GM12878 (cell line): Measurements from ENCODE around the gene COX18. TPM values are rescaled to one million over a fixed set of nuclear protein-coding genes. Genes with fewer than 3 reads are reported as not detected.

ENCODE experiments used
- ATAC-seq: fragments of 200-7000 bp; cut with Tn5 transposase; 3 replicates; pipeline ENCODE4 v1.9.1; 2020; ENCODE audit warnings: mild to moderate bottlenecking, moderate library complexity
- BruUV-seq: library from RNA; stranded (reverse); fragments of 400-500 nt; replicated peaks from 2 replicates; lab custom pipeline; 2021; lab: Mats Ljungman, UMichigan
- CTCF ChIA-PET: fragments of 300-600 bp; sonication (Branson Sonifier 250); formaldehyde crosslinking; extraction: SDS; loops from one replicate; lab custom pipeline; 2021; ENCODE audit warnings: inconsistent platforms; lab: Yijun Ruan, JAX
- POLR2A ChIA-PET: fragments of 350-600 bp; formaldehyde crosslinking; extraction: SDS; loops from one replicate; lab custom pipeline; 2021; ENCODE audit warnings: inconsistent platforms; lab: Charles Lee
- RAD21 ChIA-PET: fragments of 300-600 bp; sonication (Branson Sonifier 250); formaldehyde crosslinking; loops from one replicate; lab custom pipeline; 2023; ENCODE audit warnings: antibody characterized with exemption; ENCODE audit not compliant: unreplicated experiment; lab: Charles Lee
- SMC1A ChIA-PET: fragments of 300-600 bp; sonication (Branson Sonifier 250); formaldehyde crosslinking; loops from one replicate; lab custom pipeline; 2023; ENCODE audit not compliant: unreplicated experiment, uncharacterized antibody; lab: Charles Lee
- DNase-seq: peaks from one replicate; pipeline ENCODE4 v3.0.0-alpha.2; 2011; ENCODE audit warnings: low read depth, low spot score
- FAIRE-seq: peaks from 3 replicates; lab custom pipeline; 2011; peaks lifted over from hg19 to GRCh38; lab: Jason Lieb, UNC
- H2AFZ ChIP-seq: 2 replicates; pipeline ENCODE4 v1.6.0; 2011; ENCODE audit warnings: low read depth, low read length, control low read depth; ENCODE audit not compliant: control insufficient read depth
- H3K27ac ChIP-seq: 2 replicates; pipeline ENCODE4 v1.5.1; 2011; ENCODE audit warnings: control low read depth; ENCODE audit not compliant: control insufficient read depth, insufficient read depth
- H3K27me3 ChIP-seq, 2 experiments: replicated peaks in 1 of 2; 2 replicates each; pipeline versions ENCODE4 v1.6.0 to v1.6.1; 2011; ENCODE audit warnings: low read length in 1 of 2; ENCODE audit not compliant: control insufficient read depth in 2 of 2, insufficient read depth in 2 of 2
- H3K36me3 ChIP-seq, 2 experiments: 2 replicates each; pipeline ENCODE4 v1.5.1; 2011; ENCODE audit warnings: low read length in 1 of 2; ENCODE audit not compliant: control insufficient read depth in 2 of 2, insufficient read depth in 2 of 2
- H3K4me1 ChIP-seq: 2 replicates; pipeline ENCODE4 v1.6.1; 2011; ENCODE audit warnings: mild to moderate bottlenecking, low read length, moderate library complexity, mixed read lengths; ENCODE audit not compliant: control insufficient read depth, insufficient read depth
- H3K4me2 ChIP-seq: 2 replicates; pipeline ENCODE4 v1.6.0; 2011; ENCODE audit warnings: control low read depth; ENCODE audit not compliant: control insufficient read depth, insufficient read depth
- H3K4me3 ChIP-seq: fragments of 200-600 bp; sonication (generic); 2 replicates; pipeline ENCODE4 v1.5.1; 2016
- H3K79me2 ChIP-seq: 2 replicates; pipeline ENCODE4 v1.6.0; 2011; ENCODE audit warnings: low read length; ENCODE audit not compliant: control insufficient read depth, insufficient read depth
- H3K9ac ChIP-seq: 2 replicates; pipeline ENCODE4 v1.8.0; 2011; ENCODE audit warnings: low read length, control low read depth, mixed read lengths; ENCODE audit not compliant: control insufficient read depth, insufficient read depth
- H3K9me3 ChIP-seq: replicated peaks from 3 replicates; pipeline ENCODE4 v1.5.1; 2011; ENCODE audit warnings: mild to moderate bottlenecking, low read length; ENCODE audit not compliant: control insufficient read depth, insufficient read depth
- H4K20me1 ChIP-seq: 2 replicates; pipeline ENCODE4 v1.6.0; 2011; ENCODE audit not compliant: control insufficient read depth, insufficient read depth
- CREM ChIP-seq: IDR thresholded peaks from 2 replicates; pipeline ENCODE4 v1.6.1; 2014; ENCODE audit warnings: antibody characterized with exemption, low read depth
- GATAD2B ChIP-seq: fragments of 450-650 bp; conservative IDR thresholded peaks from 2 replicates; pipeline ENCODE4 v1.6.1; 2017; ENCODE audit warnings: low read depth, mild to moderate bottlenecking, moderate library complexity
- HCFC1 ChIP-seq: fragments of 150-350 bp; IDR thresholded peaks from 2 replicates; pipeline ENCODE4 v1.6.1; 2014; ENCODE audit warnings: low read length
- HDAC2 ChIP-seq: fragments of 200-600 bp; sonication (generic); IDR thresholded peaks from 2 replicates; pipeline ENCODE4 v1.6.1; 2017
- IRF4 ChIP-seq: IDR thresholded peaks from 2 replicates; pipeline ENCODE4 v1.6.1; 2011; ENCODE audit warnings: low read depth, low read length
- NFYB ChIP-seq: IDR thresholded peaks from 2 replicates; pipeline ENCODE4 v1.6.1; 2011; ENCODE audit warnings: low read depth, mild to moderate bottlenecking, low read length, improper control_type of control experiment, moderate library complexity; ENCODE audit not compliant: insufficient read depth
- RAD51 ChIP-seq: fragments of 450-650 bp; IDR thresholded peaks from 2 replicates; pipeline ENCODE4 v1.6.1; 2016; ENCODE audit warnings: moderate library complexity, mild to moderate bottlenecking, inconsistent platforms
- SIX5 ChIP-seq: IDR thresholded peaks from 2 replicates; pipeline ENCODE4 v1.6.1; 2011; ENCODE audit warnings: mild to moderate bottlenecking, low read depth, low read length, moderate library complexity; ENCODE audit not compliant: severe bottlenecking
- STAT3 ChIP-seq: IDR thresholded peaks from 2 replicates; pipeline ENCODE4 v1.6.1; 2011; ENCODE audit warnings: low read depth, low read length, improper control_type of control experiment
- SUPT20H ChIP-seq: IDR thresholded peaks from 2 replicates; pipeline ENCODE4 v1.6.1; 2011; ENCODE audit warnings: low read depth, mild to moderate bottlenecking, low read length, moderate library complexity, borderline replicate concordance; ENCODE audit not compliant: control insufficient read depth
- TBL1XR1 ChIP-seq: IDR thresholded peaks from 2 replicates; pipeline ENCODE4 v1.6.1; 2012; ENCODE audit warnings: low read depth, low read length, improper control_type of control experiment
- WGBS: methylation state at CpG from one replicate; pipeline ENCODE4 v1.1.6; 2016; ENCODE audit warnings: low lambda C conversion rate; ENCODE audit not compliant: insufficient replicate concordance, insufficient coverage; ENCODE audit errors: missing lambda C conversion rate; 5-methylcytosine and 5-hydroxymethylcytosine counted together
- in situ Hi-C: fragments of 300-500 bp; cut with MboI; formaldehyde crosslinking; loops from 9 replicates; pipeline ENCODE4 v1.14.3; 2018; ENCODE audit warnings: mixed read lengths
- intact Hi-C: fragments of 100-400 bp; cut with micrococcal nuclease; formaldehyde crosslinking; loops from one replicate; pipeline ENCODE4 v1.14.2; 2022; ENCODE audit not compliant: unreplicated experiment
- polyA plus RNA-seq, 11 experiments: library from polyadenylated mRNA; depleted of rRNA in 4 of 11; unstranded in 6 of 11; stranded (reverse) in 5 of 11; fragments of >200 nt; fragmentation: Nextera tagmentation in 4 of 11; fragmentation: Illumina TruSeq in 1 of 11; extraction: Ambion mirVana in 4 of 11; extraction: Trizol in 1 of 11; gene quantifications; 1 replicate in 1 of 11; 2 replicates in 10 of 11; pipeline versions ENCODE4 v1.2.1 to v1.2.3, GENCODE V29; 2011 to 2016; ENCODE audit warnings: inconsistent platforms in 2 of 11, missing spikeins in 2 of 11, low read depth in 1 of 11
- total RNA-seq, 4 experiments: library from RNA; depleted of rRNA in 3 of 4; stranded (reverse); fragments of >200 nt in 3 of 4; fragmentation: Illumina TruSeq in 1 of 4; extraction: Trizol in 1 of 4; gene quantifications; 2 replicates each; pipeline versions ENCODE4 v1.2.1 to v1.2.3, GENCODE V29; 2013 to 2021
- TF ChIP-seq, protein P1 (sequence below): fragments of 450-650 bp; IDR thresholded peaks from 2 replicates; pipeline ENCODE4 v1.6.1; 2016; ENCODE audit warnings: mild to moderate bottlenecking, moderate library complexity, borderline replicate concordance
- TF ChIP-seq, protein P2 (sequence below): IDR thresholded peaks from 2 replicates; pipeline ENCODE4 v1.6.1; 2012; ENCODE audit warnings: low read depth, low read length, improper control_type of control experiment
- TF ChIP-seq, protein P3 (sequence below): fragments of 450-650 bp; formaldehyde crosslinking; IDR thresholded peaks from 2 replicates; pipeline ENCODE4 v1.5.0; 2022; ENCODE audit warnings: mild to moderate bottlenecking, missing genetic modification characterization

The COX18 gene
- total and polyA plus RNA-seq, 10 of the 15 experiments (the other 5 are each of a cell fraction or from before 2014, with no cell fraction given), result 7.2 to 36.4 (median 17.7) TPM

DNA sequence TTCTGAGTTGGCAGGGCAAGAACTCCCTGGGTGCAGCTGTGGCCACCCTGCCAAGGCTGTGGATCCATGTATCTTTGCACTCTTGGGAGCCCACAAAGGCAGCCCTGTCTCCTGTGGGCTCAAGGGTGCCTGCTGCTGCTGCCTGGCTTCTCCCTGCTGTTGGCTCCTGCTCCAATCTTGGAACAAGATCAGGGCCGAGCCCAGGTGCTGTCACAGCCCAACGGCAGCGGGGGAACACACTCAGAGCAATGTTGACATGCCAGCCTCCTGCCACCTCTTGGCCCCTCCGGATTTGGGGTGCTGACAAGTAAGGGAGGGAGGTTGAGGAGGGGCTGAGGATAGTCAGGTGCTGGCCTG lies 57.9 kb downstream of the COX18 start:
- SMC1A ChIA-PET, result no interaction called here
- intact Hi-C loops (loop anchor here (10.0 kb wide), 1 partner anchor 227 kb away; no protein-coding TSS in a partner anchor), in situ Hi-C loops (loop anchor here (25.0 kb wide), 1 partner anchor 699 kb away; no protein-coding TSS in a partner anchor)
- RAD21 ChIA-PET, result no interaction called here
- FAIRE-seq, result no peak
- CTCF ChIA-PET, result no interaction called here
- H3K4me3 ChIP-seq, result no peak overlapping the region
- H3K9ac ChIP-seq, result no peak overlapping the region
- 34% methylated on average over 4 of the region's 4 CpGs for WGBS
- no peak overlapping the region for H3K4me2 ChIP-seq
- H3K79me2 ChIP-seq, result no peaks in the 10 kb centered on the region
- H3K36me3 ChIP-seq, result no peaks in the 10 kb centered on the region
- H4K20me1 ChIP-seq, result no peaks in the 10 kb centered on the region
- H2AFZ ChIP-seq, result no peak overlapping the region
- H3K27me3 ChIP-seq, result no peaks in the 10 kb centered on the region
- no TSS peak for BruUV-seq
- no peak for ATAC-seq
- H3K4me1 ChIP-seq, result peaks cover 6% of the 10 kb centered on the region; the same call in 1 of the 2 replicates
- H3K27ac ChIP-seq, result no peak overlapping the region
- POLR2A ChIA-PET, result no interaction called here
- DNase-seq, result no peak
- peaks cover 6% of the 10 kb centered on the region; the same call in 2 of the 3 replicates for H3K9me3 ChIP-seq
- TF ChIP-seq IRF4 (no peak), CREM (no peak), SIX5 (no peak), NFYB (no peak), RAD51 (no peak), STAT3 (no peak), GATAD2B (no peak), TBL1XR1 (no peak), HDAC2 (no peak), HCFC1 (no peak), SUPT20H (no peak)
- TF ChIP-seq, protein P1, sequence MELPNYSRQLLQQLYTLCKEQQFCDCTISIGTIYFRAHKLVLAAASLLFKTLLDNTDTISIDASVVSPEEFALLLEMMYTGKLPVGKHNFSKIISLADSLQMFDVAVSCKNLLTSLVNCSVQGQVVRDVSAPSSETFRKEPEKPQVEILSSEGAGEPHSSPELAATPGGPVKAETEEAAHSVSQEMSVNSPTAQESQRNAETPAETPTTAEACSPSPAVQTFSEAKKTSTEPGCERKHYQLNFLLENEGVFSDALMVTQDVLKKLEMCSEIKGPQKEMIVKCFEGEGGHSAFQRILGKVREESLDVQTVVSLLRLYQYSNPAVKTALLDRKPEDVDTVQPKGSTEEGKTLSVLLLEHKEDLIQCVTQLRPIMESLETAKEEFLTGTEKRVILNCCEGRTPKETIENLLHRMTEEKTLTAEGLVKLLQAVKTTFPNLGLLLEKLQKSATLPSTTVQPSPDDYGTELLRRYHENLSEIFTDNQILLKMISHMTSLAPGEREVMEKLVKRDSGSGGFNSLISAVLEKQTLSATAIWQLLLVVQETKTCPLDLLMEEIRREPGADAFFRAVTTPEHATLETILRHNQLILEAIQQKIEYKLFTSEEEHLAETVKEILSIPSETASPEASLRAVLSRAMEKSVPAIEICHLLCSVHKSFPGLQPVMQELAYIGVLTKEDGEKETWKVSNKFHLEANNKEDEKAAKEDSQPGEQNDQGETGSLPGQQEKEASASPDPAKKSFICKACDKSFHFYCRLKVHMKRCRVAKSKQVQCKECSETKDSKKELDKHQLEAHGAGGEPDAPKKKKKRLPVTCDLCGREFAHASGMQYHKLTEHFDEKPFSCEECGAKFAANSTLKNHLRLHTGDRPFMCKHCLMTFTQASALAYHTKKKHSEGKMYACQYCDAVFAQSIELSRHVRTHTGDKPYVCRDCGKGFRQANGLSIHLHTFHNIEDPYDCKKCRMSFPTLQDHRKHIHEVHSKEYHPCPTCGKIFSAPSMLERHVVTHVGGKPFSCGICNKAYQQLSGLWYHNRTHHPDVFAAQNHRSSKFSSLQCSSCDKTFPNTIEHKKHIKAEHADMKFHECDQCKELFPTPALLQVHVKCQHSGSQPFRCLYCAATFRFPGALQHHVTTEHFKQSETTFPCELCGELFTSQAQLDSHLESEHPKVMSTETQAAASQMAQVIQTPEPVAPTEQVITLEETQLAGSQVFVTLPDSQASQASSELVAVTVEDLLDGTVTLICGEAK, result no peak
- TF ChIP-seq, protein P2, sequence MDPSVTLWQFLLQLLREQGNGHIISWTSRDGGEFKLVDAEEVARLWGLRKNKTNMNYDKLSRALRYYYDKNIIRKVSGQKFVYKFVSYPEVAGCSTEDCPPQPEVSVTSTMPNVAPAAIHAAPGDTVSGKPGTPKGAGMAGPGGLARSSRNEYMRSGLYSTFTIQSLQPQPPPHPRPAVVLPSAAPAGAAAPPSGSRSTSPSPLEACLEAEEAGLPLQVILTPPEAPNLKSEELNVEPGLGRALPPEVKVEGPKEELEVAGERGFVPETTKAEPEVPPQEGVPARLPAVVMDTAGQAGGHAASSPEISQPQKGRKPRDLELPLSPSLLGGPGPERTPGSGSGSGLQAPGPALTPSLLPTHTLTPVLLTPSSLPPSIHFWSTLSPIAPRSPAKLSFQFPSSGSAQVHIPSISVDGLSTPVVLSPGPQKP, result no peak
- TF ChIP-seq, protein P3, sequence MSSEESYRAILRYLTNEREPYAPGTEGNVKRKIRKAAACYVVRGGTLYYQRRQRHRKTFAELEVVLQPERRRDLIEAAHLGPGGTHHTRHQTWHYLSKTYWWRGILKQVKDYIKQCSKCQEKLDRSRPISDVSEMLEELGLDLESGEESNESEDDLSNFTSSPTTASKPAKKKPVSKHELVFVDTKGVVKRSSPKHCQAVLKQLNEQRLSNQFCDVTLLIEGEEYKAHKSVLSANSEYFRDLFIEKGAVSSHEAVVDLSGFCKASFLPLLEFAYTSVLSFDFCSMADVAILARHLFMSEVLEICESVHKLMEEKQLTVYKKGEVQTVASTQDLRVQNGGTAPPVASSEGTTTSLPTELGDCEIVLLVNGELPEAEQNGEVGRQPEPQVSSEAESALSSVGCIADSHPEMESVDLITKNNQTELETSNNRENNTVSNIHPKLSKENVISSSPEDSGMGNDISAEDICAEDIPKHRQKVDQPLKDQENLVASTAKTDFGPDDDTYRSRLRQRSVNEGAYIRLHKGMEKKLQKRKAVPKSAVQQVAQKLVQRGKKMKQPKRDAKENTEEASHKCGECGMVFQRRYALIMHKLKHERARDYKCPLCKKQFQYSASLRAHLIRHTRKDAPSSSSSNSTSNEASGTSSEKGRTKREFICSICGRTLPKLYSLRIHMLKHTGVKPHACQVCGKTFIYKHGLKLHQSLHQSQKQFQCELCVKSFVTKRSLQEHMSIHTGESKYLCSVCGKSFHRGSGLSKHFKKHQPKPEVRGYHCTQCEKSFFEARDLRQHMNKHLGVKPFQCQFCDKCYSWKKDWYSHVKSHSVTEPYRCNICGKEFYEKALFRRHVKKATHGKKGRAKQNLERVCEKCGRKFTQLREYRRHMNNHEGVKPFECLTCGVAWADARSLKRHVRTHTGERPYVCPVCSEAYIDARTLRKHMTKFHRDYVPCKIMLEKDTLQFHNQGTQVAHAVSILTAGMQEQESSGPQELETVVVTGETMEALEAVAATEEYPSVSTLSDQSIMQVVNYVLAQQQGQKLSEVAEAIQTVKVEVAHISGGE (CRISPR knock-in tag), result no peak
